ENCODE results near the gene SLC39A1.

The SLC39A1 gene

GRCh38 chr1:153962088-153963029 lies 978 bp downstream of the SLC39A1 start:
- TF ChIP-seq, protein P1, sequence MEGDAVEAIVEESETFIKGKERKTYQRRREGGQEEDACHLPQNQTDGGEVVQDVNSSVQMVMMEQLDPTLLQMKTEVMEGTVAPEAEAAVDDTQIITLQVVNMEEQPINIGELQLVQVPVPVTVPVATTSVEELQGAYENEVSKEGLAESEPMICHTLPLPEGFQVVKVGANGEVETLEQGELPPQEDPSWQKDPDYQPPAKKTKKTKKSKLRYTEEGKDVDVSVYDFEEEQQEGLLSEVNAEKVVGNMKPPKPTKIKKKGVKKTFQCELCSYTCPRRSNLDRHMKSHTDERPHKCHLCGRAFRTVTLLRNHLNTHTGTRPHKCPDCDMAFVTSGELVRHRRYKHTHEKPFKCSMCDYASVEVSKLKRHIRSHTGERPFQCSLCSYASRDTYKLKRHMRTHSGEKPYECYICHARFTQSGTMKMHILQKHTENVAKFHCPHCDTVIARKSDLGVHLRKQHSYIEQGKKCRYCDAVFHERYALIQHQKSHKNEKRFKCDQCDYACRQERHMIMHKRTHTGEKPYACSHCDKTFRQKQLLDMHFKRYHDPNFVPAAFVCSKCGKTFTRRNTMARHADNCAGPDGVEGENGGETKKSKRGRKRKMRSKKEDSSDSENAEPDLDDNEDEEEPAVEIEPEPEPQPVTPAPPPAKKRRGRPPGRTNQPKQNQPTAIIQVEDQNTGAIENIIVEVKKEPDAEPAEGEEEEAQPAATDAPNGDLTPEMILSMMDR (IDR thresholded peaks at IDR 0.05; ENCODE audit: borderline replicate concordance, insufficient read depth, low read depth, low read length): 0 out of 2 replicates have a peak, but pooled peaks have one; percentile 5
- H3K4me3 ChIP-seq (ENCODE audit: low read depth, low read length): peak overlapping the region; percentile 83

- no peak overlapping the region for H3K4me3 ChIP-seq (ENCODE audit: low read depth, low read length)
- TF ChIP-seq, protein P1 (IDR thresholded peaks at IDR 0.05; ENCODE audit: borderline replicate concordance, insufficient read depth, low read depth, low read length): no peak
Measured at GRCh38 chr1:153961421-153961820, 1.9 kb downstream of the SLC39A1 start.

GRCh38 chr1:153960206-153960605 lies 3.1 kb downstream of the SLC39A1 start:
- H3K4me3 ChIP-seq (ENCODE audit: low read depth, low read length): no peak overlapping the region
- TF ChIP-seq, protein P1 (IDR thresholded peaks at IDR 0.05; ENCODE audit: borderline replicate concordance, insufficient read depth, low read depth, low read length): no peak

DNA sequence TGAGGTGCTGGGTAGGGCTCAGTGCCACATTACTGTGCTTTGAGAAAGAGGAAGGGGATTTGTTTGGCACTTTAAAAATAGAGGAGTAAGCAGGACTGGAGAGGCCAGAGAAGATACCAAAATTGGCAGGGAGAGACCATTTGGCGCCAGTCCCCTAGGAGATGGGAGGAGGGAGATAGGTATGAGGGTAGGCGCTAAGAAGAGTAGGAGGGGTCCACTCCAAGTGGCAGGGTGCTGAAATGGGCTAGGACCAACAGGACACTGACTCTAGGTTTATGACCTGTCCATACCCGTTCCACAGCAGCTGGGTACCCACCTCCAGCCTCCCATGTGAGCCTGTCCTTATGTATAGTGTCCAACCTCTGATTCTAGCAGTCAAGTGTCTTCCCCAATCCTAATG lies 3.9 kb downstream of the SLC39A1 start:
- H3K4me3 ChIP-seq (ENCODE audit: low read depth, low read length): no peak overlapping the region

GRCh38 chr1:153958961-153959260 lies 4.4 kb downstream of the SLC39A1 start:
- TF ChIP-seq, protein P1 (IDR thresholded peaks at IDR 0.05; ENCODE audit: borderline replicate concordance, insufficient read depth, low read depth, low read length): no peak
- H3K4me3 ChIP-seq (ENCODE audit: low read depth, low read length): no peak overlapping the region

More for the DNA sequence above, 3.9 kb downstream of the SLC39A1 start:
- TF ChIP-seq, protein P1 (IDR thresholded peaks at IDR 0.05; ENCODE audit: borderline replicate concordance, insufficient read depth, low read depth, low read length): no peak

- H3K4me3 ChIP-seq (ENCODE audit: low read depth, low read length): peak within 1 kb of the TSS; percentile 98
- TF ChIP-seq, protein P1 (IDR thresholded peaks at IDR 0.05; ENCODE audit: borderline replicate concordance, insufficient read depth, low read depth, low read length): no peak
Measured at GRCh38 chr1:153958111-153958960, 5.0 kb downstream of the SLC39A1 start, which contains the start of gene CRTC2. CRTC2 (minus strand) TSS chr1:153958612; CDS start chr1:153958497, 115 bp downstream.

All from GM12875 (cell line).